Fibroblast of gingiva (primary cell): ENCODE results near the gene PFKFB4.
A peak's percentile ranks its signal among the peaks of the same experiment; 100 is the strongest.
"Not testable (repeated sequence)": the region's sequence is repeated elsewhere in the genome, so short reads cannot be mapped to it uniquely, and the experiment has no call there.

Source experiments
- DNase-seq: peaks from one replicate; pipeline ENCODE4 v3.0.0-alpha.2; 2011; ENCODE audit warnings: low read depth

Gene PFKFB4

GRCh38 chr3:48492461-48493202, 64.0 kb downstream of the PFKFB4 start:
- DNase-seq = no peak

- no peak for DNase-seq
These were observed 69.7 kb downstream of the PFKFB4 start for GRCh38 chr3:48486952-48487351.

DNA sequence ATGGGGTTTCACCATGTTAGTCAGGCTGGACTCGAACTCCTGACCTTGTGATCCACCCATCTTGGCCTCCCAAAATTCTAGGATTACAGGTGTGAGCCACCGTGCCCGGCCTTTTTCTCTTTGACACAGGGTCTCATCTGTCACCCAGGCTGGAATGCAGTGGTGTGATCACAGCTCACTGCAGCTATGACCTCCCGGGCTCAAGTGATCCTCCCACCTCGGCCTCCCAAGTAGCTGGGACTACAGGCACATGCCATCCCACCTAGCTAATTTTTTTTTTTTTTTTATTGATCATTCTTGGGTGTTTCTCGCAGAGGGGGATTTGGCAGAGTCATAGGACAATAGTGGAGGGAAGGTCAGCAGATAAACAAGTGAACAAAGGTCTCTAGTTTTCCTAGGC, 73.8 kb downstream of the PFKFB4 start:
- not testable (repeated sequence) for DNase-seq

DNA sequence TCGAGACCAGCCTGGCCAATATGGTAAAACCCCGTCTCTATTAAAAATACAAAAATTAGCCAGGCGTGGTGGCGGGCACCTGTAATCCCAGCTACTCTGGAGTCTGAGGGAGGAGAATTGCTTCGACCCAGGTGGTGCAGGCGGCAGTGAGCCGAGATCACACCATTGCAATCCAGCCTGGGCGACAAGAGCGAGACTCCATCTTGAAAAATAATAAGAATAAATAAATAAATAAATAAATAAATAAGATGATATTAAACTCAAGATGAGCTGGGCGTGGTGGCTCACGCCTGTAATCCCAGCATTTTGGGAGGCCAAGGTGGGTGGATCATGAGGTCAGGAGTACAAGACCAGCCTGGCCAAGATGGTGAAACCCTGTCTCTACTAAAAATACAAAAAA, 75.7 kb downstream of the PFKFB4 start:
- not testable (repeated sequence) for DNase-seq

DNA sequence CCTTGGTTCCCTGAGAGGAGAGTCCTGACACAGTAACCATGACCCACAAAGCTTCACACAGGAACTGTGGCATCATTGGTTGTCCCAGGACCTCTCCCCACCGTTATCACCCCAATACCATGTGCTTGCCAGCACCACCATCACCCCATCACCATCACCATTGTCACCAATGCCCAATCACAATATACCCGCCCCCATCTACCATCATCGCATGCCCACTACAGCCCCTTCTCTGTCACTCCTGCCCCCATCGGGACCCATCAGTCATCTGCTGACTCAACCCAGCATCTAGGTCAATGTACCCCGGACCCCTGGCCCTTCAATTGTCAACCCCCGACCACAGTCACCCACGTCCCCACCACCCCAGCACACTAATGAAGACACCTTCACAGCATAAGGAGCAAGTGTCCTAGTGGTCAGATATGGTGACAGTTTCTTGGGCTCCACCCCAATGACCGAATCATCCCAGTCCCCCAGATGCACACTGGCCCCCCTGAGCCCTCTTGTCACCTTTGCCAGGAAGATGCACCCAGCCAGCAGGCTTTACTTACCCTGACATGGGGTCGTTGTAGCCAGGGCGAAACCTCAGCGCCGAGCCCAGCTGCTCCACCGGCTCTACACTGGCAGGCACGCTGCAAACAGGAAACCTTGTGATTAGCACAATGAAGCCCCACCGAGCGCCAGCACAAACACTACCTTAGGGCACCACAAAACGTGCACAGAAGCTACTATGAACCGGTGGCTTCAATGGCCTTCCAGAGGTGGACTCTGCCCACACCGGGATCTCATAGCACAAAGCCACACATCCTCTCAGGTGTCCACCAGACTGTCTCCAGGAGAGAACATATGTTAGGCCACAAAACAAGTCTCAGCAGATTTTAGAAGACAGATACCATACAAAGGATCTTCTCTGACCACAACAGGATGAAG, 77.7 kb downstream of the PFKFB4 start:
- DNase-seq = no peak

GRCh38 chr3:48477959-48478520, 78.6 kb downstream of the PFKFB4 start:
- DNase-seq = no peak

- no peak for DNase-seq
These were observed 80.1 kb downstream of the PFKFB4 start for GRCh38 chr3:48476426-48477053.

DNA sequence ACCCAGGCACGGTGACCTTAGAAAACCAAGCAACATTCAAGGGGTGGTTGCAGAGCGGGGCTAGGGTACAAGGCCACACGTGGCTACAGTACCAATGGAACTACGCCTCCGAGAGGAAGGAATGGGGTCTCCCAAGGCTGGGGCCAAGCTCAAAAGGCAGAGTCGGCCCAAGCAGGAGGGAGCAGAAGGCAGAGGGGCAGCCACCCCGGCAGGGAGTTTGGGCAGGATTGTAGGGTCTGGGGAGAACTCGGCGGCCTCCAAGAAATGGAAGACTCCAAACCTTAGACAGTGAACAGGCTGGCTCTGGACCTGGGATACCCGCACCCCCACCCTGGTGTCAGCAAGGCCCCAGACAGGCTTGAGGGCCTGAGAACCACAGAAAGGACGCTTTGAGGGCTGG, 81.4 kb downstream of the PFKFB4 start:
- DNase-seq = no peak

DNA sequence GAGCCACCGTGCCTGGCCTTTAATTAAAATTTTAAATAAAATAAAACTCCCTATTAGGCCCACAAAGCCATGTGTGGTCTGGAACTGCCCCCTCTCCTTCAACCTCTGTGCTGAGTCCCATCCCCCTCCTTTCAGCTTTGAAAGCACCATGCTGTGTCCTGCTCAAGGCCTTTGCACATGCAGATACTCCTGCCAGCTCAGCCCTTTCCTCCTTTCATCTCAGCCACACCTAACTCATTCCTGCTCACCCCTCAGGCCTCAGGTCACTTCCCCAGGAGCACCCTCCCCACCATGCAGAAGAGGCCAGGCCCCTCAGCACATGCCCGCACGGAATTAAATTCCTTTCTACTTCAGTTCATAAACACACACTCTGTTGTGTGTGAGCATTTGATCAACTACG, 82.0 kb downstream of the PFKFB4 start:
- DNase-seq = no peak

DNA sequence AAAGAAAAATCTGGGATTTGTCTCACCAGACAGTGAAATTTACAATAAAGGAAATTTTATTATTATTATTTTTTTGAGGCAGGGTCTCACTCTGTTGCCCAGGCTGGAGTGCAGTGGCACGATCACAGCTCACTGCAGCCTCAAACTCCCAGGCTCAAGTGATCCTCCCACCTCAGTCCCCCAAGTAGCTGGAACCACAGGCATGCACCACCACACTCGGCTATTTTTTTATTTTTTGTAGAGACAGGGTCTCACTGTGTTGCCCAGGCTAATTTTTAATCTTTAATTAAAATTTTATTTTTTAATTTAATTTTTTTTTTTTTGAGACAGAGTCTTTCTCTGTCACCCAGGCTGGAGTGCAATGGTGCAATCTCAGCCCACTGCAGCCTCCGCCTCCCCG, 82.6 kb downstream of the PFKFB4 start:
- DNase-seq = not testable (repeated sequence)

DNA sequence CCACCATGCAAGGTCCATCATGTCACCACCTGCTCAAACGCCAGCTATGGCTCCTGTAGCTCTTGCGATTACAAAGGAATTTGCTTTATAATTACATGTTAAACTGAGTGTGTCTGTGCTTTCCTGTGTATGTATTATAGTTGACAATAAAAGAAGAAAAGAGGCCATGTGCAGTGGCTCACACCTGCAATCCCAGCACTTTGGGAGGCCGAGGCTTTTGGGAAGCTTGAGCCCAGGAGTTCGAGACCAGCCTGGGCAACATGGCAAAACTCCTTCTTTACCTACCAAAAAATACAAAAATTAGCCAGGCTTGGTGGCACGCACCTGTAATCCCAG, 83.0 kb downstream of the PFKFB4 start:
- no peak for DNase-seq

GRCh38 chr3:48472923-48473616, 83.5 kb downstream of the PFKFB4 start:
- peak; percentile 88 for DNase-seq

DNA sequence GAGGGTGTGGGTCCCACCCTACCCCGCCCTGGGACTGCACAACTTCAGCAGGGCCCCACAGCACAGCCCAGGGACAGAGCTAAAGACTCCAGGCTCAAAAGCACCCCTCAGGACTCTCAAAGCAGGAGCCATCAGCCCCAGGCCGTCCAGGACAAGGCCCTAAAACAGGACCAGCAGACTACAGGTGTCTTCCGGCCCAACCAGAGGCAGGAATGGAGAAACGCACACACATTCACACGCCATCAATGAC, 84.0 kb downstream of the PFKFB4 start:
- DNase-seq = no peak

DNA sequence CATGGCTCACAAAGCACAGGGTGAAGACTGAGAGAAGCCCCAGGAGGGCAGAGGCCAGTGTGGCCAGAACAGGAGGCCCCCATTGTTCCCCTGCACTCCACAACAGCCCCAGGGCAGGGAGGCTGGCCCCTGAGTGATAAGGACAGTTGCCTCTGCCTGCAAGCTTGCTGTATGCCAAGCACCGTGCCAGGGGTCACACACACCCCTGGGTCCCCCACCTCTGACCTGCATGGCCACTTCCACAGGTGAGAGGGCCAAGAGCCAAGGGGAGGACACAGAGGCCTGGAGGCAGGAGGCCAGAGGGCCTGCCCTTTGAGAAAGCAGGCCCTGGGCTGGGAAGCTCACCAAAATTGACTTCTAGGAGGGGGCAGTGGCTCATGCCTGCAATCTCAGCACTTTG, 86.3 kb downstream of the PFKFB4 start:
- no peak for DNase-seq

GRCh38 chr3:48469046-48469915, 87.3 kb downstream of the PFKFB4 start:
- no peak for DNase-seq

DNA sequence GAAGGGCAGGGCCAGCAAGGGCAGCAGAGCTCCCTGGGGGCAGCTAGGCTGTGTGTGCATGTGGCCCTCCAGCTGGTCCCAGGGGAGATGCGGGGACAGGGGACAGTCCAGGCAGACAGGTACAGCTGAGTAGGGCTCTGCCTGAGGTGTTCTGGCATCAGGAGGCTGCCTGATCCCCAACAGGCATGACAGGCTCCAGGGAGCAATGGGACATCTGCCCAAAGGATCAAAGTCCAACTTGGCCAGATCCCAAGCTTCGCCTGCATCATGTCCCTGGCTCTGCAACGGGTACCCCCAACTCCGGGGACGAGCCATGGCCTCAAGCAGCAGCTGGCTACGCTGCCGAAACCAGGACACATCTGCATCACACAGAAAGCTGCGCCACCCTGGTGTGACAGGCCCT, 88.3 kb downstream of the PFKFB4 start:
- no peak for DNase-seq
